KBM-7 (cell line): ENCODE results near the gene BCAS1.
A peak's percentile ranks its signal among the peaks of the same experiment; 100 is the strongest.

Source experiments
- DNase-seq: peaks from one replicate; pipeline ENCODE4 v3.0.0-alpha.2; 2015
- in situ Hi-C: fragments of 300-500 bp; cut with MboI; formaldehyde crosslinking; loops from 2 replicates; pipeline ENCODE4 v1.14.3; 2020; ENCODE audit warnings: low sequenced_read_pairs, low pct_unique_long_range_greater_than_20kb, mixed read lengths

Gene BCAS1

DNA sequence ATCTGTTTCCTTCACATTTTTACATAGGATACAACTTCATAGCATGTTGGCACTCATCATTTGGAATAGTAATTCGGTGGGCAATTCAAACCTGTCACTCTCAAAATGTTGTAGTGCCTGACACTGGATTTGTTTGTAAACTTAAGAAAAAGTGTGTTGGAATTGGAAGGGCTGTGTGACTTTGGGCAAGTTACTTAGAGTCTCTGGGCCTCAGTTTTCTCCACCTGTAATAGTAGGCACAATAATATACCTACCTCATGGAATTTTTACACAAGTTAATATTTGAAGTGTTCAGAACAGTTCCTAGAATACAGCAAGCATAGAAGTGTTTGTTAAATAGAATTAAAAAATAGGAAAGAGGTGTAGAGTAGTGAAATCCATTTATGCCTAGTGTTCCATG is 15.0 kb upstream of the BCAS1 start:
- in situ Hi-C loops = no loop called here
- no peak for DNase-seq

GRCh38 chr20:54084727-54085388 is 14.5 kb upstream of the BCAS1 start:
- DNase-seq = no peak

DNA sequence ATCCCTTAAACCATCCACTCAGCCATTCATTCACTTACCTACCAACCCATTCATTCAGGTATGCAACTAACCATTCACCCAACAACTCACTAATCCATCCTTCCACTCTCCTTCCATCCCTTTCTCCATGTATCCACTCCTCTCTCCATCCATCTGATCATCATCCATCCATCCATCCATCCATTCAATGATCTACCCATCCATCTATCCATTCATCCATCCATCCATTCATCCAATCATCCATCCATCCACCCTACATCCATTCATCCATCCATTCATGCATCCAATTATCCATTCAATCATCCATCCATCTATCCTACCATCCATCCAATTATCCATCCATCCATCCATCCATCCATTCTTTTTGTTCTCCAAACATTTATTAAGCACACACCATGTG is 13.8 kb upstream of the BCAS1 start:
- in situ Hi-C loops = no loop called here
- no peak for DNase-seq

More at GRCh38 chr20:54084727-54085388, 14.5 kb upstream of the BCAS1 start:
- in situ Hi-C loops = no loop called here

DNA sequence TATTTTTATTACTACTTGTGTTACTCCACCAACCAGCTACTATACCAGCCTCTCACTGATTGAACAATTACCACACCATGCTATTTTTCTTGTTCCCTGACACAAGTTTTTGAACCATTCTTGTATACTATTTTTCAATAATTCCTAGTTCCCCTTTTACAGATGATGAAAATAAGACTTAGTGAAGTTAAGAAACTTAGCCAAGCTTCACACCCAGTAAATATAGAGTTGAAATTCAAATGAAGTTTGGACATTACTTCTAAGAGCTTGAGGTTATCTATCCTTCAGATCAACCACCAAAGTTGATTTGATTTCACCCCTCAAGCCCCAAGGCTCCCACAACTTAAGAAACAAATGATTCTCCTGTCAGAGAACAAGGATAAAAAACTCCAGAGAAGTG is 13.1 kb upstream of the BCAS1 start:
- no peak for DNase-seq

GRCh38 chr20:54082100-54082499 is 11.7 kb upstream of the BCAS1 start:
- in situ Hi-C loops = no loop called here

More for the DNA sequence above, 13.1 kb upstream of the BCAS1 start:
- in situ Hi-C loops = no loop called here

GRCh38 chr20:54079652-54080051 is 9.3 kb upstream of the BCAS1 start:
- DNase-seq = peak; percentile 18
- in situ Hi-C loops = no loop called here

More at GRCh38 chr20:54082100-54082499, 11.7 kb upstream of the BCAS1 start:
- DNase-seq = no peak

DNA sequence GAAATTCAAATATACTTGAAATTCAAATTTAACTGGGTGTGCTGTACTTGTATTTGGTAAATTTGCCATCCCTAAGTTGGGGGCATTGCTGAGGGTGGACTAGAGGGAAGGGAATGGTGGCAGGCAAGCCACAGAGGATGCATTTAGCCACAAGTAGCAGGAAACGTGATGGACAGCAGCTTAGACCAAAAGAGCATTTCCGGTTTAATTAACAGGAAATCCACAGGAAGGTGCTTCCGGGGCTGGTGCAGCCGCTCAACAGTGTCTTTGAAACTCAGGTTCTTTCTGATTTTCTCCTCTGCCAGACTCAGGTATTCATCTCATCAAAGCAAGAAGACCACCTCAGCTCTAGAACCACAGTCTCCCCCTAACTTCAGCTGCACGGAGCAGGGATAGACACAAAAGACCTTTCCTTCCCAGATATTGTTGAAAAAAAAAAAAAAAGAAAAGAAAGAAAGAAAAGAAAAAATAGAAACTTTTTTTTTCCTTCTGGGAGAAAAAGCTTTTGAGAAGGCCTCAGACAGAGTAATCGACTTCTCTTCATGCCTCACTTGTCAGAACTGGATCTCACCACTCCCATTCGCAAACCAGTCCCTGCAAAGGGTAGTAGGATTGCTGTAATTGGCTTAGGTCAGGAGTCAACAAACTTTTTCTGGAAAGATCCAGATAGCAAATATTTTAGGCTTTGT is 8.0 kb upstream of the BCAS1 start:
- DNase-seq = peak; percentile 76
- in situ Hi-C loops = no loop called here

- DNase-seq = no peak
- in situ Hi-C loops = no loop called here
Measured at GRCh38 chr20:54076259-54076658, 5.9 kb upstream of the BCAS1 start.

GRCh38 chr20:54075322-54075721 is 4.9 kb upstream of the BCAS1 start:
- DNase-seq = no peak
- in situ Hi-C loops = no loop called here

DNA sequence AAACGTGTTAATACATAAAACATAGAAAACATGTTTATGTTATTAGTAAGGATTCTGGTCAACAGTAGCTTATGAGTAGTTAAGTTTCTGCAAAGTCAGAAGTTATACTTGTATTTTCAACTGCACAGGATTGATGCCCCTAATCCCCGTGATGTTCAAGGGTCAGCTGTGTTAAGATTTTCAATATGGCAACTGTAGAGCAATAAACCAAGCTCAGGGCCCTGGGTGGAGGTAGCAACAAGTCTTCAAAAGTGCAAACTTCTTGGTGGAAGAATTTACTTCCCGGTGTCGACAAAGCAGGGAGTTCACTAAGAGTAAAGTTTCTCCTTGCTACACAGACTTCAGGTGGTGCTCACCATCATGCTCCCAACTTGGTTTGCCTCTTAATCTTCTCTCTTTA is 4.1 kb upstream of the BCAS1 start:
- DNase-seq = no peak
- in situ Hi-C loops = loop anchor here (25.0 kb wide), 1 partner anchor 512 kb away; no protein-coding TSS in a partner anchor

- DNase-seq = no peak
- in situ Hi-C loops = loop anchor here (25.0 kb wide), 1 partner anchor 511 kb away; no protein-coding TSS in a partner anchor
Measured at GRCh38 chr20:54073288-54073687, 2.9 kb upstream of the BCAS1 start.

- DNase-seq = no peak
- in situ Hi-C loops = loop anchor here (25.0 kb wide), 1 partner anchor 507 kb away; no protein-coding TSS in a partner anchor
Measured at GRCh38 chr20:54069501-54069971, 858 bp downstream of the BCAS1 start.

- in situ Hi-C loops = loop anchor here (25.0 kb wide), 1 partner anchor 507 kb away; no protein-coding TSS in a partner anchor
- DNase-seq = no peak
Measured at GRCh38 chr20:54068966-54069365, 1.4 kb downstream of the BCAS1 start.

DNA sequence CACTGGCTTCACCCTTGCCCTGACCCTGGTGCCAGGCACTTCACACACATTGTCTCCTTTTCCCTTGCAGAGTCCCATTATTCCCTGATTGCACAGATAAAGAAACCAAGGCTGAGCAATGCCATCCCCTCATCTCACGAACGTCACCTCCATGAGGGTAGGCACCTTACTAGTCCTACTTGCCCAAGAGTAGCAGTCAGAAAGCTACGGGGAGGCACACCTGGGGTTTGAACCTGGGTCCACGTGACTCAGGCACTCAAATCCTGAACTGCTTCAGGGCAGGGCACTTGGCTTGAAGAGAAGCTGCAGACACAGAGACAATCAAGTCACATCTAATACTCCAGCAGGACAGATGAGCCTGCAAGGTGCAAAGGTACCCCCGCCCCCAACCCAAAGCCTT is 1.9 kb downstream of the BCAS1 start:
- in situ Hi-C loops = loop anchor here (25.0 kb wide), 1 partner anchor 506 kb away; no protein-coding TSS in a partner anchor
- no peak for DNase-seq

- no peak for DNase-seq
- in situ Hi-C loops = loop anchor here (25.0 kb wide), 1 partner anchor 505 kb away; no protein-coding TSS in a partner anchor
Measured at GRCh38 chr20:54067606-54068174, 2.7 kb downstream of the BCAS1 start.

GRCh38 chr20:54065601-54066038 is 4.8 kb downstream of the BCAS1 start:
- in situ Hi-C loops = loop anchor here (25.0 kb wide), 1 partner anchor 503 kb away; no protein-coding TSS in a partner anchor
- no peak for DNase-seq

GRCh38 chr20:54064939-54065338 is 5.5 kb downstream of the BCAS1 start:
- in situ Hi-C loops = loop anchor here (25.0 kb wide), 1 partner anchor 503 kb away; no protein-coding TSS in a partner anchor
- no peak for DNase-seq

GRCh38 chr20:54063992-54064676 is 6.3 kb downstream of the BCAS1 start:
- no peak for DNase-seq
- in situ Hi-C loops = loop anchor here (25.0 kb wide), 1 partner anchor 502 kb away; no protein-coding TSS in a partner anchor

GRCh38 chr20:54063580-54063979 is 6.8 kb downstream of the BCAS1 start:
- no peak for DNase-seq
- in situ Hi-C loops = loop anchor here (25.0 kb wide), 1 partner anchor 501 kb away; no protein-coding TSS in a partner anchor
